ENCODE results near the gene PLA2G12A. TPM values are rescaled to one million over a fixed set of nuclear protein-coding genes. Genes with fewer than 3 reads are reported as not detected.
A peak's percentile ranks its signal among the peaks of the same experiment; 100 is the strongest.
"Not testable (repeated sequence)": the region's sequence is repeated elsewhere in the genome, so short reads cannot be mapped to it uniquely, and the experiment has no call there.

Gene PLA2G12A
- total RNA-seq, 1 experiment from 2014 or later: 30.7 TPM

DNA sequence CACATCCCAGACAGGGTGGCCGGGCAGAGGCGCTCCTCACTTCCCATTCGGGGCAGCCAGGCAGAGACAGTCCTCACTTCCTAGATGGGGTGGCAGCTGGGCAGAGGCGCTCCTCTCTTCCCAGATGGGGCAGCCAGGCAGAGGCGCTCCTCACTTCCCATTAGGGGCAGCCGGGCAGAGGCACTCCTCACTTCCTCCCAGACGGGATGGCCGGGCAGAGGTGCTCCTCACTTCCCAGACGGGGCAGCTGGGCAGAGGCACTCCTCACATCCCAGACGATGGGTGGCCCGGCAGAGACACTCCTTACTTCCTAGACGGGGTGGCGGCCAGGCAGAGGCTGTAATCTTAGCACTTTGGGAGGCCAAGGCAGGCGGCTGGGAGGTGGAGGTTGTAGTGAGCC is 50.9 kb downstream of the PLA2G12A start:
- not testable (repeated sequence) for DNase-seq (ENCODE audit: low spot score)

DNA sequence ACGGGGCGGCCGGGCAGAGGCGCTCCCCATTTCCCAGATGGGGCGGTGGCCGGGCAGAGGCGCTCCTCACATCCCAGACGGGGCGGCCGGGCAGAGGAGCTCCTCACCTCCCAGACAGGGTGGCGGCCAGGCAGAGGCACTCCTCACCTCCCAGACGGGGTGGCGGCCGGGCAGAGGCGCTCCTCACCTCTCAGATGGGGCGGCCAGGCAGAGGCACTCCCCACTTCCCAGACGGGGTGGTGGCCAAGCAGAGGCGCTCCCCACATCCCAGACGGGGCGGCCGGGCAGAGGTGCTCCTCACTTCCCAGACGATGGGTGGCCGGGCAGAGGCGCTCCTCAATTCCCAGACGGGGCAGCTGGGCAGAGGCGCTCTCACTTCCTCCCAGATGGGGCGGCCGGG is 51.4 kb downstream of the PLA2G12A start:
- not testable (repeated sequence) for DNase-seq (ENCODE audit: low spot score)

DNA sequence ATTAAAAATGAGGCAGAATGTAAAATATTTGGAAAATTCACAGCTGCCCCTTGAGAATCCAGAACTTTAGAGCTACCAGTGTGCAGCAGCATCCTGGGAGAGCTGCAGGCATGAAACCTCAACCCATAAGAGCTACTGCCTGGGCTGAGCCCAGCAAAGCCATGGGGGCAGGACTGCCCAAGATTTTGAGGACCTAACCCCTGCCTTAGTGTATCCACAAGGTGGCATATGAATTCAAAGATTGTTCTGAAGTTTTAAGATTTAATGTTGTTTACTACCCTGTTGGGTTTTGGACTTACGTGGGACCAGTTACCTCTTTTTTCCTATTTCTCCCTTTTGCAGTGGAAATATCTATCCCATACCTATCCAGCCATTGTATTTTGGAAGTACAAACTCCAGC is 53.0 kb downstream of the PLA2G12A start:
- peak; percentile 9 for DNase-seq (ENCODE audit: low spot score)

DNA sequence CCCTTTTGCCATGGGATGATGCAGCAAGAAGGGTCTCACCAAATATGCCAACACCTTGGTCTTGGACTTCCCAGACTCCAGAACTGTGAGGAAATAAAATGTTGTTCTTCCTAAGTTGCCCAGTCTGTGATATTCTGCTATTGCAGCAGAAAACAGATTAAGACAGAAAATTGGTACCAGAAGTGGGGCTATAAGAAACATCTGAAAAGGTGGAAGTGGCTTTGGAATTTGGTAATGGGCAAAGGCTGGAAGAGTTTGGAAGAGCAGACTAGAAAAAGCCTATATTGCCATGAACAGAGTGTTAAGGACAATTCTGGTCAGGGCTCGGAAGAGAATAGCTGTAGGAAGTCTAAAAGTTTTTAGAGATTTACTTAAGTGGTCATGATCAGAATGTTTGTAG is 54.0 kb downstream of the PLA2G12A start:
- no peak for DNase-seq (ENCODE audit: low spot score)

DNA sequence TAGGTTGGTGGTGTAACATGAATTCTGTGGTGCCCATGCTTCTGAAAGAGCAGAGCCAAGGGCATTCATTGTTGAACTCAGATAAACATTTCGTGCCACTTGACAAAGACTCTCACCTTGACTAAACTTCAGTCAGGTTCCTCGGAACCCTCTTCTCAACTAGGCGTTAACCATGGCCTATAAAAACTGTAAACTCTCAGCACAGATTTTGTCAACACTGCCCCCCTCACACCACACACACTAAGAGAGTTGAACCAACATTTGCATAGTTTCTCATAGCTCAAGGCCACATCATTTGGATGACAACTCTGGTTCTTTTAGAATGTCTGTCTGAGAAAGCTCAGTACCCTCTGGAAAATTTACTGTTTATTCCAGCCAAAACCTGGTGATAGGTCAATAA is 54.7 kb downstream of the PLA2G12A start:
- DNase-seq (ENCODE audit: low spot score): no peak

DNA sequence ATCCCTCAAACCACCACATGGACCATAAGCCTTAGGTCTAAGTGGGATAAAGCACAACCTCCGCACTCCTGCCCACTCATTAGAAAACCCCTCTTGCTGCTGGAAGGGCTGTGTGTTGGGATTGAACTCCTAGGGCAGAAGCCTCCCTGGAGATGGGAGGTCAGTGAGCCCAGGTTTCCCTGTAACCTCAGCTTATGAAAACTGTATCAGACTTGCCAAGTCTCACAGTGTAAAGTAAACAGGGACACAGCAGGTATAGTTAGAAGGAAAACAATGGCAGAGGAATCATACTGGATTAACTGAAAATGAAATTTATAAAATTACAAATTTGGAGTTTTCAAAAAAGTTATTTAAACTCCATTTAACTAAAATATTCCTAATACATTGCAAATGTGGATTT is 56.6 kb downstream of the PLA2G12A start:
- no peak for DNase-seq (ENCODE audit: low spot score)

DNA sequence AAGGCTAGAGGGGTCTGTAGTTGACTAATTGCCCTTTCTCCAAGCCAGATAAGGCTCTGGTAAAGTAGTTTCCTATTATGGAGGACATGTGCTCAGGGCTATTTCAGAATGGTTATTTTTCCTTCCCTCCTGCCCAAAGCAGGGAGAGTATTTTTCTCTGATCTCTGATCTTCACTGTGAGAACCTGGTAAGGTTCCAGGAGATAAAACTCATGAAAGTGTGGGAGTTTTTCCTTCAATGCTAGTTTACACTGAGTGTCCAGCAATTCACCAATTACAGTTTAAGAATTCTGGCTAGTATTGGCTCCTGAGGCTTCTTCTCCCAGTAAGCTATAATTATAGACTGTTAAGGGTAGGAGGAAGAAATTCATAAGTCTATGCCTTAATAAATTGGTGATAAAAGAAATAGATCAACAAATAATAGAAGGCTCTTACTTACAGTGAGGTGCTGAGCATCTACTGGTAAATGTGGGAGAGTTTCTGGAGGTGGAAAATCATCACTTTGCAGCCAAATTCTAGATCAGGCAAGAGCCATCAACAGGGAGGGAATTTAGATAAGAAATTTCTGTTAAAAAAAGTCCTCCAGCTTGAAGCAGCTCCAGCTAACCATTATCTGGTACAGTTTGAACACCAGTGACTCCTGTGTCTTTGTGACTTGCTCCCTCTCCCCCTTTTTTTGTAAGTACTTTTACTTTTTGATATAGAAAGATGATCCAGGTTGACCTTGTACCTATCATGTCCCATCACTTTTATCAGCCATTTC is 57.5 kb downstream of the PLA2G12A start:
- DNase-seq (ENCODE audit: low spot score): no peak

DNA sequence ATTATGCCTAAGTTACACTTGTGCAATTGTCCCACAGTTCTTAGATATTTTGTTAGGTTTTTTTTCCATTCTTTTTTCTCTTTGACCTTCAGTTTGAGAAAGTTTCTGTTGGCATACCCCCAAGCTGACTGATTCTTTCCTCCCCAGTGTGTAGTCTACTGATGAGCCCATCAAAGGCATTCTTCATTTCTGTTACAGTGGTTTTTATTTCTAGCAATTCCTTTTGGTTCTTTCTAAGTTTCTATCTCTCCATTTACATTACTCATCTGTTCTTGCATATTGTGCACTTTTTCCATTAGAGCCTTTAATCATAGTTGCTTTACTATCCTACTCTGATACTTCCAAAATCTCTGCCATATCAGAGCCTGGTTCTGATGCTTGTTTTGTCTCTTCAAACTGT is 58.5 kb downstream of the PLA2G12A start:
- DNase-seq (ENCODE audit: low spot score): no peak

DNA sequence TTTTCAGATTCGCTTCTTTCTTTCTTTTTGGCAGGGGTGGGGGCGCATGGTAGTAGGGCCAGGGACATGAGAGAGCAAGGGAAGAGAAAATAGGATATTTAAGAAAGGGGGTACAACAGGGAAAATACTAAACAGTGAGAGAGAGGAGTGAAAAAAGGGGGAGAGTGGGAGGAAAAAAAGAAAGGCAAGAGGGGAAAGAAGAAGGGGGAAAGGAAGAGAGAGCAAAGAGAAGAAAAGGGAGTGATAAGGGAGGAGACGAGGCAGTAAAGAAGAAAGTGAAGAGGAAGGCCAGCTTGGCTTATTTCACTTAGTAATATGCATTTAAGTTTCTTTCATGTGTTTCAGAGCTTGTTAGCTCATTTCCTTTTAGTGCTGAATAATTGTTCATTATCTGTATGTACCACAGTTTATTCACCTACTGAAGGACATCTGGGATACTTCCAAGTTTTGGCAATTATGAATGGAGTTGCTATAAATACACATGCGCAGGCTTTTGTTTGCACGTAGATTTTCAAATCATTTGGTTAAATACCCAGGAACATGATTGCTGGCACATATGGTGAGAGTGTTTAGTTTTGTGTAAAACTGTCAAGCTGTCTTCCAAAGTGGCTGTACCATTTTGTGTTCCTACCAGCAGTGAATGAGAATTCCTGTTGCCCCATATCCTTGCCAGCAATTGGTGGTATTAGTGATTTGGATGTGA is 63.9 kb downstream of the PLA2G12A start:
- no peak for DNase-seq (ENCODE audit: low spot score)

DNA sequence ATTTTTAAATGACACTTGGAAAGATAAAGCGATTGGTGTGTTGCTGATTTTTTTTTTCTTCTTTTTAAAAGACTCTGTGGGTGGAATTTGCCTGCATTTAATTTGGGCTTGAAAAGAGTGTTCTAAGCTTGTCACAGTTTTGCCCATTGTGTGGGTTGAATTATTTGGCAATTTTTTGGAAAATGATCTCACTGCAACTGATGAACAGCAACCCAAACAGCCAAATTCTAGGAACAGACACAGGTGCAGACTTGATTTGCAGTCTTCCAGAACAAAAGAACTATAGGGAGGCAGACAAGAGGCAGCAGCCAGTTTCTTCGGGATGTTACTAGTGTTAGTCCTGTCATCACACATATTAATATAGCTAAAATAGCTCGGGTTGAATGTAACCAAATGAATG is 67.1 kb downstream of the PLA2G12A start:
- no peak for DNase-seq (ENCODE audit: low spot score)

DNA sequence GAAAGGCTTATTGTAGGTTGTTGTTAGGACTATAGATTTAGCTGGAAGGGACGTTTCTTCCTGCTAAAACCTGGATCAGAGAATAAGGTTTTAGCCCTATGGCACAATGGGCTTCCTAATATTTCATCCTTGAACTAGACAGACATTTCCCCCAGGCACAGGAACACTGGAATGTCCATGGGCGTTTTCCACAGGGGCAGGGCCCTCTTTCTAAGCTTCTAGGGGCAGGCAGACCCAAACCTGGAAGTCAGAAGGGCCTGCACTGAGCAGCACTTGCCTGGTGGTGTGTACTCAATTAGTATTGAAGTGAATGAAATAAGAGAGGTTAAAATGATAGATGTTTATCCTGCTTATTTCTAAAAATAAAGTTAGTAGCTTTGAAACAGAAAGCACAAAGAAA is 67.8 kb downstream of the PLA2G12A start:
- DNase-seq (ENCODE audit: low spot score): no peak

Small RNAs within 50 kb of the gene (small RNA-seq; reads per million reads assigned to genes)
- gene HIGD1AP14: not detected

Other genes starting within 250 kb of the PLA2G12A start
- 2.2 and 4.2 TPM in 2 replicates for gene MCUB, start 169.8 kb downstream of the PLA2G12A start, total RNA-seq (2014; rRNA removed; shearing (Covaris generic))
- gene CASP6, start 26.6 kb downstream of the PLA2G12A start, total RNA-seq (2014; rRNA removed; shearing (Covaris generic)): 21.7 and 27.0 TPM in 2 replicates
- gene CFI, start 71.9 kb upstream of the PLA2G12A start, total RNA-seq (2014; rRNA removed; shearing (Covaris generic)): 0.20 TPM in 1 of 2 replicates, not detected in the other
- gene GAR1, start 85.7 kb upstream of the PLA2G12A start, total RNA-seq (2014; rRNA removed; shearing (Covaris generic)): 8.5 and 9.8 TPM in 2 replicates
- gene RRH, start 97.9 kb upstream of the PLA2G12A start, total RNA-seq (2014; rRNA removed; shearing (Covaris generic)): not detected in 2 replicates
- gene LRIT3, start 118.0 kb upstream of the PLA2G12A start, total RNA-seq (2014; rRNA removed; shearing (Covaris generic)): 0.03 TPM in 1 of 2 replicates, not detected in the other
- 0.68 and 1.0 TPM in 2 replicates for gene EGF, start 182.8 kb upstream of the PLA2G12A start, total RNA-seq (2014; rRNA removed; shearing (Covaris generic))